ENCODE results near the gene ZNF618. TPM values are rescaled to one million over a fixed set of nuclear protein-coding genes. Genes with fewer than 3 reads are reported as not detected.

ZNF618 gene
- total and polyA plus RNA-seq, 2 experiments from 2014 or later, result 10.2 to 14.0 TPM

GRCh38 chr9:114034661-114035062 is 158.6 kb downstream of the ZNF618 start:
- Histone ChIP-seq H3K27me3 (no peaks in the 10 kb centered on the region), H4K20me1 (ENCODE audit: insufficient read depth, poor library complexity, severe bottlenecking) (no peaks in the 10 kb centered on the region), H3K4me1 (ENCODE audit: insufficient read depth) (no peaks in the 10 kb centered on the region), H3K36me3 (replicated peaks; ENCODE audit: insufficient read depth, low read depth) (peaks cover under 1% of the 10 kb centered on the region), H3K27ac (no peak overlapping the region), H3K9me2 (replicated peaks; ENCODE audit: insufficient read depth) (no peaks in the 10 kb centered on the region), H2AFZ (no peak overlapping the region), H3K4me3 (no peak overlapping the region), H3K4me2 (no peak overlapping the region), H3K9me3 (ENCODE audit: low read depth) (no peaks in the 10 kb centered on the region), H3K79me2 (no peaks in the 10 kb centered on the region)
- no peak for TF ChIP-seq CTCF (IDR thresholded peaks at IDR 0.05; ENCODE audit: poor library complexity)
- DNase-seq (ENCODE audit: low spot score), result no peak
- 98% methylated on average over 4 of the region's 4 CpGs for WGBS (ENCODE audit: low lambda C conversion rate, missing lambda C conversion rate)

GRCh38 chr9:114035221-114035844 is 159.2 kb downstream of the ZNF618 start:
- Histone ChIP-seq H3K9me2 (replicated peaks; ENCODE audit: insufficient read depth) (no peaks in the 10 kb centered on the region), H3K4me2 (no peak overlapping the region), H3K27me3 (no peaks in the 10 kb centered on the region), H3K79me2 (no peaks in the 10 kb centered on the region), H4K20me1 (ENCODE audit: insufficient read depth, poor library complexity, severe bottlenecking) (no peaks in the 10 kb centered on the region), H3K4me1 (ENCODE audit: insufficient read depth) (no peaks in the 10 kb centered on the region), H3K36me3 (replicated peaks; ENCODE audit: insufficient read depth, low read depth) (peaks cover 2% of the 10 kb centered on the region), H3K4me3 (no peak overlapping the region), H2AFZ (no peak overlapping the region), H3K27ac (no peak overlapping the region), H3K9me3 (ENCODE audit: low read depth) (no peaks in the 10 kb centered on the region)
- WGBS (ENCODE audit: low lambda C conversion rate, missing lambda C conversion rate), result 94% methylated on average over 16 of the region's 17 CpGs
- DNase-seq (ENCODE audit: low spot score), result no peak
- TF ChIP-seq CTCF (IDR thresholded peaks at IDR 0.05; ENCODE audit: poor library complexity), result no peak

- Histone ChIP-seq H3K36me3 (replicated peaks; ENCODE audit: insufficient read depth, low read depth) (peaks cover 2% of the 10 kb centered on the region), H3K9me3 (ENCODE audit: low read depth) (no peaks in the 10 kb centered on the region), H3K27me3 (no peaks in the 10 kb centered on the region), H3K79me2 (no peaks in the 10 kb centered on the region), H3K4me1 (ENCODE audit: insufficient read depth) (no peaks in the 10 kb centered on the region), H3K4me2 (no peak overlapping the region), H3K27ac (no peak overlapping the region), H4K20me1 (ENCODE audit: insufficient read depth, poor library complexity, severe bottlenecking) (no peaks in the 10 kb centered on the region), H2AFZ (no peak overlapping the region), H3K9me2 (replicated peaks; ENCODE audit: insufficient read depth) (no peaks in the 10 kb centered on the region), H3K4me3 (no peak overlapping the region)
- WGBS (ENCODE audit: low lambda C conversion rate, missing lambda C conversion rate), result 94% methylated on average over 18 of the region's 18 CpGs
- TF ChIP-seq EZH2 (IDR thresholded peaks at IDR 0.05; ENCODE audit: borderline replicate concordance) (no peak), CTCF (IDR thresholded peaks at IDR 0.05; ENCODE audit: poor library complexity) (no peak), EZH2phosphoT487 (IDR thresholded peaks at IDR 0.05; ENCODE audit: low read depth, severe bottlenecking, unreplicated experiment) (no peak)
- no peak for DNase-seq (ENCODE audit: low spot score)
These were observed 160.0 kb downstream of the ZNF618 start for GRCh38 chr9:114035845-114036801.
